Hepatocyte (in vitro differentiated cells): ENCODE measurements around the gene WDR86.

ENCODE experiments used
- EZH2 ChIP-seq: fragments of 200-600 bp; sonication (generic); IDR thresholded peaks from 2 replicates; pipeline ENCODE4 v1.6.1; 2016; ENCODE audit warnings: antibody characterized with exemption, mild to moderate bottlenecking, borderline replicate concordance
- EZH2phosphoT487 ChIP-seq: fragments of 200-600 bp; sonication (generic); IDR thresholded peaks from one replicate; pipeline ENCODE4 v1.6.1; 2018; ENCODE audit warnings: antibody characterized with exemption, mild to moderate bottlenecking, low read depth, moderate library complexity; ENCODE audit not compliant: unreplicated experiment, severe bottlenecking
- TF ChIP-seq, protein P1 (sequence below): fragments of 200-600 bp; sonication (generic); IDR thresholded peaks from 2 replicates; pipeline ENCODE4 v1.5.1; 2016; ENCODE audit warnings: antibody characterized with exemption, mild to moderate bottlenecking; ENCODE audit not compliant: poor library complexity

DNA sequence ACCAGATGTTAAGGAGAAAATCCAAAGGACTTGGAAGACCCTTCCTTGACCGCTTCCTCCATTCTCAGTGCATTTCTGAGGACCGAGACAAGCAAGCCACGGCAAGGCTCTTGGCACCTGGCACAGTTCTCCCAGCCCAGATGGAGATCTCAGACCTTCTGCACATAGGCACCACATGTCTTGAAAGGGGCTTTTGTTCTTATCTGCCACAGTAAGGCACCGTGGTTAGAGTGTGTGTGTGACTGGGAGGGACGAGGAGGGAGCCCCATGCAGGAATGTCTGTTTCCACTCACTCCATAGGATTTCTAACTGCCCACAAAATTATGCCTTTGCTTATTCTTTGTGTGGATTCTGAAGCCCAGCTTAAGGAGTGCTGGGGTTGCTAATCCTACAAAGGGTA lies 10.3 kb upstream of the WDR86 start:
- TF ChIP-seq EZH2: no peak
- TF ChIP-seq, protein P1, sequence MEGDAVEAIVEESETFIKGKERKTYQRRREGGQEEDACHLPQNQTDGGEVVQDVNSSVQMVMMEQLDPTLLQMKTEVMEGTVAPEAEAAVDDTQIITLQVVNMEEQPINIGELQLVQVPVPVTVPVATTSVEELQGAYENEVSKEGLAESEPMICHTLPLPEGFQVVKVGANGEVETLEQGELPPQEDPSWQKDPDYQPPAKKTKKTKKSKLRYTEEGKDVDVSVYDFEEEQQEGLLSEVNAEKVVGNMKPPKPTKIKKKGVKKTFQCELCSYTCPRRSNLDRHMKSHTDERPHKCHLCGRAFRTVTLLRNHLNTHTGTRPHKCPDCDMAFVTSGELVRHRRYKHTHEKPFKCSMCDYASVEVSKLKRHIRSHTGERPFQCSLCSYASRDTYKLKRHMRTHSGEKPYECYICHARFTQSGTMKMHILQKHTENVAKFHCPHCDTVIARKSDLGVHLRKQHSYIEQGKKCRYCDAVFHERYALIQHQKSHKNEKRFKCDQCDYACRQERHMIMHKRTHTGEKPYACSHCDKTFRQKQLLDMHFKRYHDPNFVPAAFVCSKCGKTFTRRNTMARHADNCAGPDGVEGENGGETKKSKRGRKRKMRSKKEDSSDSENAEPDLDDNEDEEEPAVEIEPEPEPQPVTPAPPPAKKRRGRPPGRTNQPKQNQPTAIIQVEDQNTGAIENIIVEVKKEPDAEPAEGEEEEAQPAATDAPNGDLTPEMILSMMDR: no peak
- TF ChIP-seq EZH2phosphoT487: no peak
